GM19395 (cell line): ENCODE measurements around the gene P2RX6.
A peak's percentile ranks its signal among the peaks of the same experiment; 100 is the strongest.
"Not testable (repeated sequence)": the region's sequence is repeated elsewhere in the genome, so short reads cannot be mapped to it uniquely, and the experiment has no call there.

Experiments
- ATAC-seq: cut with Tn5 transposase; IDR thresholded peaks from one replicate; pipeline ENCODE4 v1.9.1; 2021; ENCODE audit warnings: mild to moderate bottlenecking, moderate library complexity; ENCODE audit not compliant: unreplicated experiment

Gene P2RX6

GRCh38 chr22:20993304-20994127 lies 21.4 kb upstream of the P2RX6 start:
- ATAC-seq, result no peak

GRCh38 chr22:20994128-20994901 lies 20.6 kb upstream of the P2RX6 start:
- ATAC-seq, result no peak

- no peak for ATAC-seq
Measured at GRCh38 chr22:20994902-20995241, 20.1 kb upstream of the P2RX6 start.

- ATAC-seq, result no peak
Measured at GRCh38 chr22:20995329-20996030, 19.5 kb upstream of the P2RX6 start.

DNA sequence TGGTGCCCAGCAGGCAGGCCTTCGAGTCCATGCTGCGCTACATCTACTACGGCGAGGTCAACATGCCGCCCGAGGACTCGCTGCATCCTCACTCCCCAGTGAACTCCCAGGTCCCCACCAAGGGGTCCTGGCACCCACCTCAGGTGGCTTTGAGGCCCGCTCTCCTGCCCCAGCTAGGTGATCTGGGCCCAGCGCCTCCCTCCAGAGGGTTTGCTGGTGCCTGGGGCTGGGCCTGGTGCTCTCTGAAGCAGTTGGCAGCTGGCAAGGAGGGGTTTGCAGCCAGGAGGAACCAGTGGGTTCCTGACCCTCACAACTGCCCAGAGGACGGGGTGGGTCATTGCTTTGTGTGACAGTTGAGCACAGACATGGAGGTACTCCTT lies 18.9 kb upstream of the P2RX6 start:
- ATAC-seq, result no peak

DNA sequence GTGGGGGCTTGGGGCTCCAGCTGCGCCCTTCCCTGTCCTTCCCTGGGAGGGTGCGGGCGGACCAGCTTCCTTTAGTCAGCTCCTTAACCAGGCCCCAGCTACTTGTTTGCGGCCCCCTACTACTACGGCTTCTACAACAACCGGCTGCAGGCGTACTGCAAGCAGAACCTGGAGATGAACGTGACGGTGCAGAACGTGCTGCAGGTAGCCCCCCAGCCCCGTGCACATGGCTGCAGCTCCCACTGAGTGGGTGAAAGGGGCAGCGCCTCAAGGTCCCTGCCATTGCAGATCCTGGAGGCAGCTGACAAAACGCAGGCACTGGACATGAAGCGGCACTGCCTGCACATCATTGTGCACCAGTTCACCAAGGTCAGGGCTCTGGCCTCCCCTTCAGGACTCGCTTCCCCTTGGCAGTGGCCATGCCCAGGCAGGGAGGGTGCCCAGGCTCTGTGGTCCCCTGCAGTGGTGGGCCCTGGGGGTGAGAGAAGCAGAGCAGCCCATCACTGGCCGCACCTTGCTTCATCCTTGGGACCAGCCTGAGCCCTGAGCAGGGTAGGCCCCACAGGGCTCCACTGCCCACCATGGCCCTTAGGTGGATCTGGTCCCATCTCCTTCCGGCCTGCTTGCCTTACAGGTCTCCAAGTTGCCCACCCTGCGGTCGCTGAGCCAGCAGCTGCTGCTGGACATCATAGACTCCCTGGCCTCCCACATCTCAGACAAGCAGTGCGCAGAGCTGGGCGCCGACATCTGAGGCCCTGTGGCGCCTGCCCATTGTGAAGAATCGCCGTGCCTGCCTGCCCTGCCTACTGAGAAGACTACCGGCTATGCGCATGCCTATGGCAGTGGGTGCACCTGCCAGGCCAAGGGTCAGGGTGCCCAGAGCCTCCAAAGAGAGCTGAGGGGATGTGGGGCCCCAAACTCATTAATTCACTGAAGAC lies 18.1 kb upstream of the P2RX6 start:
- ATAC-seq, result no peak

DNA sequence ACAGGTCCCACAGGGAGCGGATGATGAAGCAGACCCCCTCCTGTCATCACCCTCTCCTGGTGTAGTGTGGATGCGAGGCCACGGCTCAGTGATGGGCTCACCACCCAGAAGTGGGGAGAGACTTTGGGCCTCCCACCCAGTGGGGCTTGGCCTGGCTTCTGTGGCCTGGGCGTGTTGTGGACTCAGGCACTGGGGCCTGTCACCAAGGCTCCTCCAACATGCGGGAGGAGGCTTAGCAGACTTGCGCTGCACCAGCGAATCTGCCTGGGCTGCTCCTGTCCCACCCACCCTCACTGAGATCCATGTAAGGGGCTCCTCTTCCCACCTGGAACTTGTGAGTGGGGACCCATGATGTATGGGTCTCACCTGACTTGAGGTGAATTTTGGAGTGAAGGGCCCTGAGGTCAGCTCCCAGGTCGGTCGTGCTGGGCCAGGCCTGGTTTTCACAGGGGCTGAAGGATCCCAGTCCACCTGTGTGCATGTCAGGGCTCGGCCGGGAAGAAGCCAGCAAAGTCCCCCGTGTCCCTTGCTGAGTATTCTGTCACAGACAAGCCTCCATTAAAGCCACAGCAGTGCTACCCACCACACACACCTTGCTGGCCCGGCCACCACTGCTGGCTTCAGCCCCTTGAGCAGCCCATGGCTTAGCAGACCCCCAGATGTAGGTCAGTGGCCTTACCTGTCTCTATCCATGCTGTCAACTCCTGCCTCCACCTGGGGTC lies 17.3 kb upstream of the P2RX6 start:
- ATAC-seq, result no peak

GRCh38 chr22:20998411-20999336 lies 16.3 kb upstream of the P2RX6 start:
- no peak for ATAC-seq

DNA sequence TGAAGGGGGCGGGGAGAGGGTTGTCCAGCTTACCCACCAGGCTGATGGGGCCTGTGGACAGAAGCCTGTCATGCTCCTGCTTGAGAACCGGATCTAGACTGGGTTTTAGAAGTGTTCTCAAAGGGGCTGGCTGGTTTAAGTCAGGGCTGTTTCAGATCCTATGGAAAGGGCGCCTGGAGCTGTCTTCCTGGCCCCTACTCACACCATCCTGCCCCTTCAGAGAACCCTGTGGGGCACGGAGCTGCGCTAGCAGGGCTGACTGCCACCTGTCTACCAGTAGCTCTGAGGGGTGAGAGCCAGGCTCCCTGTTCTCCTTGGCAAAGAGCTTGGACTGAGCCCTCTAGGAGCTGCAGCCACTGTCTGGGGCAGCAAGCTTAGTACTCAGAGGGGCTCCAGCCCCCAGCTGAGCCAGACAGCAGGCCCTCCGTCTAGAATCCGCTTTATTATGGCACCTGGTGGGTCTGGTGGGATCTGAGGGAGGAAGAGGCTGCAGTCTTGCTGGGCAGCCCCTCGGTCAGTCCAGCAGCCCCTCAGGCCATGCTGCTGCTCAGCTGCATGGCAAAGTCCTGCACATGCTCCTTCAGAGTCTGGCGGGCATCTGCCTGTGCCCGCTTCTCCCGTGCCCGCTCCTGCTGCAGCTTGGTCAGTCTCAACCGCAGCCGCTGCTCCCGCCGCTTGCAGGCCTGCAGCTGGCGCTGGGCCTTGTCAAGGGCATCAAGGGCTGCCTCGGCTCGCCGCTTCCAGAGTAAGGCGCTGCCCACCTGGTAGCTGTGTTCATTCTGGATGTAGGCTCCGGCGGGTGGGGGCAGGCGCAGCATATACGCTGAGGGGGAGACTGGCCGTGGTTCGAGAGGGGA lies 15.4 kb upstream of the P2RX6 start:
- ATAC-seq, result no peak

- no peak for ATAC-seq
Measured at GRCh38 chr22:21000207-21000986, 14.6 kb upstream of the P2RX6 start.

- ATAC-seq, result peak; percentile 6
Measured at GRCh38 chr22:21000987-21001600, 13.9 kb upstream of the P2RX6 start.

DNA sequence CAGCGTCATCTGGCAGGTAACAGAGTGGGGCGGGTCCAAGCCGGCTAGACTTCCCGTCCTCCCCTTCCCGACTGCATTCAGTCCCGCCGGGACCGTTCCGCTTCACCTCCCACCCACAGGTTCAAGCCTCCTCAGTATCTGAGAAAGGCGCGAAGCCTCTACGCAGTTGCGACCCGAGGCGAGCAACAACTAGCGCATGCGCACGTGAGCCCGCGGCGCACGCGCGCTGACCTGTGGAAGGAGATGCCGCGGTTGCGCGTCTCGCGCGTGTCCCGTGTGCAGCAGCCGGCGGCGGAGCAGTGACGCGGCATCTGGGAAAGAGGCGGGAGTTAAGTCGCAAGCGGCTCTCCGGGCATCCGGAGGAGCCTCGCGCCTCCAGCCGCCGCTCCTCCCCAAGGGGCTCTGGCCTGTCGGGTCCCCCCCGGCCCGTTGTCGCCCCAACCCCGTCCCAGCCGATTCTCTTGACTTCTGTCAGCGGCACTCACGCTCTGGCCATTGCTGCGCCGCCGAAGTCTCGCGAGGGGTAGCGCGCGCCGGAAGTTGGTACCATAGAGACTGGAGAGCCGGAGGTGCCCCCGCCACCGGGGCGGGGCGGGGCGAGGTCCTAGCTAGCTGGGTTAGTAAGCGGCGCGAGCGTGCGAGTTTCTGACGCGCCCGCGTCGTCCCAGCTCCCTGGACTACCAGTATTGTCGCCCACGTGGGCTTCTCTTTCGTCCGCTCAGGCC lies 13.2 kb upstream of the P2RX6 start, which contains the start of gene THAP7:
THAP7 (minus strand) TSS at position 518 of the 725 bp plus-strand sequence; CDS start at position 311, 207 bp downstream.
- peak; percentile 85 for ATAC-seq

DNA sequence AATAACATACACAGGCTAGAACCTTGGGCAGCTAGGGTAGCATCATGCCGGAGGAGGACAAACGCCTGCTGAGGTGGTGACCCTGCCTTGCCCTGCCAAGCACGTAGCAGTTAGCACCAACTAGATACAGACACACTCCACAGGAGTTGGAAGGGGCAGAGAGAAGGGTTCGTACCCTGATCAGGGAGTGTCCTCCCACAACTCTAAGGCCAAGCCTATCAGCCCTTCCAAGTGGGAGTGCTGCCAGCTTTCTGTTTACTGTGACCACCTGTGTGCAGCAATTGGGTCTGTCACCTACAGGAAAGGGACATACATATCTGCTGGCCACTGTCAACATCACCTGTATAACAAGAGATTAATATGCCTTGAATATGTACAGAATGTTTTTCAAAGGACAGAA lies 11.2 kb upstream of the P2RX6 start:
- no peak for ATAC-seq

- not testable (repeated sequence) for ATAC-seq
Measured at GRCh38 chr22:21009208-21009607, 5.8 kb upstream of the P2RX6 start.

DNA sequence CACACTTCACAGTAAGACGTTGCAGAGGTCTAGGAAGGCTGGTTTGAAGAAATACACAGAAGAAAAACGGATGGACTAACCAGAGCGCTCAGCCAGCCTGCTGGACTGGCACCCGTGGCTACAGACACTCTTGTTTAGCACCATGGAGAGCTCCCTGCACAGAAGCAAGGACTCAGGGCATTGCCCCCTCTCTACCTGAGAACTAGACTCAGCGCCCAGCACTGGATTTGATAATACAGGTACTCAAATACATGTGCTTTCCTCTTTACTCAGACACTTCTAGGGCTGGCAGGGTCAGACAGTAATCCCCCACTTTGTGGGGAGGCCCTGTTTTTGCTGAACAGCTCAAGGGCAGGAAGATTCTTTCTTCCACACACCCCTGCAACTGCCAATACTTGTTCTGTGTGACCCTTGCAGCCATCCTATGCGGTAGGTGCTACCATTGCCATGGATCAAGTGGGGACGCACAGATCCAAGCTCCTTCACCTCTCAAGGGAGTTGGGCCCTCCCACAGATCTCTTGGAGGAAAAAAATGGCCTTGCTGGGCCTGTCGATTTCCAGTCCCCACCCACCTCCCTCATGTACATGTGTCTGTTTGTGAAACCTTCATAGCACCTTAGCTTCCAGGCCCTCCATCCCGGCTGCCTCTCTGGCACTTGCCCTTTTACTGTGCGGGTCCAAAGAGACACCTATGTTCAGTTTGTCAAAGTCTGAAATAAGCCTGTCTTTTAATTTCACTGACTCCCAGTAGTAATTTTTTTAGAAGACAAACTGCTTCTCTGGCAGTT lies 5.1 kb upstream of the P2RX6 start:
- no peak for ATAC-seq
